Activated CD8-positive, alpha-beta memory T cell treated with anti-CD3 and anti-CD28 coated beads for 48 hours (primary cell): ENCODE results near the gene TLK2.
A peak's percentile ranks its signal among the peaks of the same experiment; 100 is the strongest.

ENCODE experiments used
- DNase-seq, 3 experiments: peaks; one replicate each; pipeline ENCODE4 v3.0.0-alpha.2; 2020; ENCODE audit warnings: low read depth in 2 of 3, low spot score in 2 of 3

TLK2 gene

DNA sequence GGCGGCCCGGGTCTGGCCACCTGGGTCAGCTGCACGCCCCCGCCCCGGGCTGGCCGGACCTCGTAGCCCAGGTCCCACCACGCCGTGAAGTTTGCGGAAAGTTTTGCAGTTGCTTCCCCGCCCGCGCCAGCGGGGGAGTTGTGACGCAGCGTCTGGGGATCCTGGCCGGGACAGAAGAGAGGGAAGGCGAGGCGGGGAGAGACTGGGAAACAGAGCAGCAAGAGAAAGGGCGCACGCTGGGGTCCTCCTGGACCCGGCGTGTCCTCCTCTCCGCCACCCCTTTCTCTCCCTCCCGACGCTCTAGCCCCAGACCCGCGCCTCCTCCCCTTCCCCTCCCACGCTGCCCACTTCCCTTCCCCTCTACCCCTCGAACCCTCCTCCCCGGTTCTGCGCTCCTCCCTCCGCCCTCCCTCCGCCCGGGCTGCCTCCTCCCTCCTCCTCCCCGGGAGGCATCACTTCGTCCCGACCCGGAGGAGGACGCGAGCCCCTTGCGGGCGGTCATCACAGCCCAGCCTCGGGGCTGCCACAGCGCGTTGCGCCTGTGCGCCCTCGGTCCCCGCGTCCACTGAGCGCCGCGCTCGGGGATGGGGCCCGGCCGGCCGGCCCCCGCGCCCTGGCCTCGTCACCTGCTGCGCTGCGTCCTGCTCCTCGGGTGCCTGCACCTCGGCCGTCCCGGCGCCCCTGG, 148.7 kb downstream of the TLK2 start, which contains the start of gene MRC2:
Gene MRC2, plus strand, starts transcription at position 452 of the 685 bp plus-strand sequence. Its CDS starts 133 bp downstream, at position 585.
- DNase-seq: peak; percentile 23 to 38 (median 24)

DNA sequence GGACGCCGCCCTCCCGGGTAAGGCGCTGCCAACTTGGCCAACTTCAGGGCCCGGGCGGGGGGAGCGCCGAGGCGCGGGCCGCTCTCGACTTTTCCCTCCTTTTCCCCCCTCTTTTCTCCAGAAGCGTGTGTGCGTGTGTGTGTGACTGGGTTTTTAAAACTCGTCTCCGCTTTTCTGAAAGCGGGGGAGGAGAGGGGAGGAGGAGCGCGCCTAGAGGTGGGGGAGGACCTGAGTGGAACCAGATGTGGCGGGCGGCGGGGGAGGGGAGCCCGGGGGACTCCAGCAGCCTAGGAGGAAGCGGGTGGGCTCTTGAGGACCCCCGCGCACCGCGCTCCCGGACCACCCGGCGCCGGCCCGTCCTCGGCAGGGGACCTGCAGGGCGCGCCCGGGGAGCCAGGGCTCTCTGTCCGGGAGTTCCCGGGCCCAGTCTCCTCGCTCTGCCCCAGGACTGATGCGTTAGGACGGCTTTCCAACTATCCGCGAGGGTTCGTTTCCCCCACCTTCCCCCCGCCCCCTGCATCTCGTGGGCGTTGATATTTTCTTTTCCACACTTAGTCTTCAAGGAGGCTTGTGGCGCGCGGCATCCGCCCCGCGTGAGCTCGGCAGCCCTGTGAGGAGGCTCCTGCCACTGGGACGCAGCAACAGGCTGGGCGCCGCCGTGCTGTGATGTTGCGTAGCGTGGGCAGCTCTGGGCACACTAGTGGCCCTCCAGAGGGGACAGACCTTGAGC, 149.4 kb downstream of the TLK2 start:
- DNase-seq: peak in 1 of 3 experiments; percentile 21

DNA sequence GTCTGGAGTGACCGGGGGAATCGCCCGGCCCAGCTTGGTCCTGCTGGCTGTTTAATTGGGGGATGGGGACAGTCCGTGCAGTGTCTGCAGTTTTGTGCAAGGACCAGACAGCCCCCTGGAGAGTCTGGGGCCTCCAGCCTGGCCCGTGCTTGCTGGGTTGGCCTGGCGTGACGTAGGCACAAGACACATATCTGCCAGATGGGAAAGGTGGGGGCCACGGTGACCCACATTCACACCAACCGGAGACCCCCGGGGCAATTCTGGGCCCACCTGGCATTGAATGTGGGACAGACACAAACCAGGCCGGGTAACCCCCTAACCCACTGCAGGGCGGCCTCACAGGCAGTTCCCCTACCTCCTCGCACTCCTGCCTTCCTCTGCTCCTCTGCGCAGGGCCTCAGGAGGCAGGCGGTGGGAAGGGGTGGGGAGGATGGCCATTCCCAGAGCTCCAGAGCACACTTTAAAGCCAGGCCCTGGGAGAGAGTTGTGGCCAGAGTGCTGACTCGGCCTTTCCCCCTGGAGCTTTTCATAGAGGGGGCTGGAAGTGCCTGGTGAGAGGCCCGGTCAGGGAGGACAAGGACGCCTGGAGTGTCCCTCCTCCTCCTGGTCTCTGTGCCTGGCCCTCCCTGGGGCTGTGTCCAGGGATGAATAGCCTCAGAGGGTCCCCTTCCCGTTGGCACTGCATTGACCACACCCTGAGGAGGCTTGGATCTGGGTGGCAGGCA, 150.4 kb downstream of the TLK2 start:
- no peak for DNase-seq

DNA sequence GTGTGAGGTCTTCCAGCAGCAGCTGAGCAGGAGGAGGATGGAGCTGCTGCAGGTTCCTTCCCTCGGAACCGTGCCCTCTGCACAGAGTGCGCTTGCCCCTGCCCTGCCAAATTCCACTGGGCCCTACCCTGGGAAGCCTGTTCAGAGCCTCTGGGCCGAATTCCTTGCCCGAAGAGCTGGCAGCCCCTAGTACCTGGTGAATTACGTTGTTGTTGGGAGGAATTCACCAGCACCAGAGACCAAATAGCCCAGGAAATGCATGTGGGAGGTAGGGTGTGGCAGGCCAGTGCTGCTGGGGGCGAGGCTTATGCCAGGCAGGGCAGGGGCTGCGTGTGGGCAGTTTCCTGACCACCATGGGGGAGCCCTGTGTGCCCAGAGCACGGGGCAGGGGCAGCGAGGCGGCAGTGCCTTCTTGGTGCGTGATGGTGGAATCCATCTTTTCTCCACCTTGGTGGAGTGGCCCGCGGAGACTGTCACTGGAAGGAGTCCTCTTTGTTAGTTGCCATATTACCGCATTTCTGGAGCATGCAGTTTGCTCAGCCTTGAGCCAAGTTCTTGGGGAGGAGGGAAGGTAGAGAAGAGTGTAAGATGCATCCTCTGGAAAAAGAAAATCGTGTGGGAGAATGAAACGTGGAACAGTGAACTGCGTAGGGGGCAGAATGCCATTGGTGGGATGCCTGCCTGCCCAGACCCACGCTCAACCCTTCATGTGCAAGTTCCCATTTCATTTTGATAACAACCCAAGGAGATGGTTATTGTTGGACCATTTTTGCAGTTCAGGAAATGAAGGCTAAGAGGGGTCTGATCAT, 151.1 kb downstream of the TLK2 start:
- no peak for DNase-seq

DNA sequence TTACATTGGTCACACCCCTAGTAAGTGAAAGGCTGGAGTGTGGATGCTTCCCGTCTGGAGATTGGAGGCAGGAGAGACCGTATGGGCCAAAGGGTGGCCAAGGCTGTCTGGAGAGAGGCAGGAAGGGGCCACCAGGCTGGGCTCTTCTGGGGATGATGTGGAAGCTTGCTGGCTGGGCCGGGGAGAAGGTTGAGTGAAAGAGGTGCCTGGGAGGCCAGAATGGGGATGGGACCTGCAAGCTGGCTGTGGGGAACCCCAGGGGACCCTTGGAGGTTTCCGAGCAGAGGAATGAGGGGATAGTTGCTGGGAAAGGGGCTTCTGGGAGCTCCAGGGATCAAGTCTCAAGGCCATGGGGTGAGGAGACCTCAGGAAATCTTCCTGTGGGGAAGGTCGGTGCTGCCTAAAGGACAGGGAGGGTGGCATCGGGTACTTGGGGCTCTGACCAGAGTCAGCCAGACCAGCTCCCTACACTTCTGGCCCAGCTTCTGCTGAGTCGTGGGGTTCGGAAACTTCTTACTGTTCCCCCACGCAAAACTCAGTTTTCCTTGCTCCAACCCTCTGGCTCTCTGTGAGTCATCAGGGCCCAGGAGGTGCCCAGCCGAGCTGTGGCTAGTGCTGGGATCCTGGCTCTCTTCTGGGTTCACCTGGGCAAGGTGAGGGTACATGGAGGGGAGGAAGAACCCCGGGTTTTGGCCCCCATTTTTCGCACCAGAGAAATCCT, 151.9 kb downstream of the TLK2 start:
- no peak for DNase-seq

DNA sequence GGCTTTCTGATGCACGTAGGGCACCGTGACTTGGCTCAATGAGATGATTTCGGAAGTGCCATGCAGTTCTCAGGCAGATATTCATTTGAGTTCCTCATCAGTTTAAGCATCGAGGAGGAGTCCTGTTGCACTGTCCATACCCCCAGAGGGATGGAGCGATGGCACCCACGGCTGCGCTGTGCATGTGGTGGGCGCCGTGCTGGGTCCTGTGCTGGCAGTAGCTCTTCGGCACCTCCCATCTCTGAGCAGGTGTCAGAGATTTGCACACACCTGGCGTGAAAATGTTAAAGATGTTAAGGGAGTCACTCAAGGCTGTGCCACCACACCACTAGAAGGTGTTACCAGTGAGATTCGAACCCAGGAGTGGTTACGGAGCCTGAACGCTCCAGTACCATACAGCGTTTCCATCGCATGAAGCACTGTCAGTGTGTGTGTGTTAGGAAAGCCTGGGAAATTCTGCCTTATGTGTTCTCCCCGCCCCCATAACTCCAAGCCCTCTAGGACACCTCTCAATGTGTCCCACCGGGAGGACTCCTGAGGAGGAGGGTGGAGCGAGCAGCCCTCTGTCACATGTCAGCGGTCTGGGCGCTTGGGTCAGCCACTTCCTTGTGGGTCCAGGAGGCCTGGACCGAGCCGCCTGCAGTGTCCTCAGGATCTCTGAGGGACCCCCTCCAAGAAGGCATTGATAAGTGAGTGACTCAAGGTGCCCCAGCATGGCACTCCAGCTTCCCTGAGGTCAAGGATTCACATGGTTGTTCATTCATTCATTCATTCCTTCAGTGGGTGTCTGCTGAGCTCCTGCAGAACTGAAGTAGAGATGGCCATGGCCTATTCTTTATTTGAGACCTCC, 152.7 kb downstream of the TLK2 start:
- DNase-seq: no peak

DNA sequence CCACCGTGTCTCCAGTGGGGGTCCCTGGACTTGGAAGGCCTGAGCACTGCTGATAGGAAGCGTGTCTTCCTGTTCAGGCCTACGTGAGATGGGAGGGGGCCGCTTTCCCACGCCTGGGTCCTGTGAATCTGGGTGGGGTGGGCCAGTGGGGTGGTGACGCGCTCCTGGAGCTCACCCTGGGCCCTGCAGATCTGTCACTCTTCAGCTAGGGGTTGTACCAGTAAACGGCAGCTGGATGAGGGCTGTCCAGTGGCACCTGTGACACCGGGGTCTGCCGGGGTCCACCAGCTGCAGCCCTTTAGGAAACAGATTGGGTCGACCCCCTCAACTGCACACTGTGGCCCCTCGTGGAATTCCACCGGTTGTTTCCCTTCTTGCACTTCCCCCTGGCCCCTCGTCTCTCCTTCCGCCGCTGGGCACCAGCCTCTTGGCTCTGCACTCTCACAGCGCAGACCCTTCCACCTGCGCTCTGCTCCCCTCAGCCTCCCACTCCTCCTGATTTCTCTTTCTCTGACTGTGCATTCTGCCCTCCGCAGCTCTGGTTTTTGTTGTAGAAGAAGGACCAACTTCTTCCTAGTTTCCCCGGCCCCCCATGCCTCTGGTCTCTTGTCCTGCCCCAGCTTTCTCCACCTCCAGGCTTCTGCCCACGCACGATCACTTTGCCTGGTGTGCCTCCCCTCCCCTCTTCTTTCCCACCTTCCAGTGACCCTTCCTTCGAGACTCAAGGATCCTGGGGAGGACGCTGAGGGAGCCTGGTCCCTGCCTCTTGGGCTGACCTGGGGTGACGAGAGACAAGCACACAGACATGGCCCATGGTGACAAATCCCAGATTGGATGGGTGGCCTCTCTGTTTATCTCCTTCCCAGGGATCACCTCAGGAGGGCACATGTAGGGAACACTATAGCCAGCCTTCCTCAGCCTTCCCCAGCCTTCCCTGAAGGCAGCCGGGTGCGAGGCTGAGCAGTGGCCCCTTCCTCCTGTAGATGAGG, 153.6 kb downstream of the TLK2 start:
- no peak for DNase-seq

DNA sequence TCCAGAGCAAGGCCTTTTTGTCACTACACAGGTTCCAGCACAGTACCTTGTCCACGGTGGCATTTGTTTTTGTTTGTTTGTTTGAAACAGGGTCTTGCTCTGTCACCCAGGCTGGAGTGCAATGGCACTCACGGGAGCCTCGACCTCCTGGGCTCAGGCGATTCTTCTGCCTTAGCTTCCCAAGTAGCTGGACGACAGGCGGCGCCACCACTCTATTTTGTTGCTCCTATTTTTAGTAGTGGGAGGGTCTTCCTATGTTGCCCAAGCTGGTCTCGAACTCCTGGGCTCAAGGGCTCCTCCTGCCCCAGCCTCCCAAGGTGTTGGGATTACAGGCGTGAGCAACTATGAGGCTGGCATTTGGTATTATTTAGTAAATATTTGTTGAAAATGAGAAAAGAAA, 159.2 kb downstream of the TLK2 start:
- DNase-seq: no peak

DNA sequence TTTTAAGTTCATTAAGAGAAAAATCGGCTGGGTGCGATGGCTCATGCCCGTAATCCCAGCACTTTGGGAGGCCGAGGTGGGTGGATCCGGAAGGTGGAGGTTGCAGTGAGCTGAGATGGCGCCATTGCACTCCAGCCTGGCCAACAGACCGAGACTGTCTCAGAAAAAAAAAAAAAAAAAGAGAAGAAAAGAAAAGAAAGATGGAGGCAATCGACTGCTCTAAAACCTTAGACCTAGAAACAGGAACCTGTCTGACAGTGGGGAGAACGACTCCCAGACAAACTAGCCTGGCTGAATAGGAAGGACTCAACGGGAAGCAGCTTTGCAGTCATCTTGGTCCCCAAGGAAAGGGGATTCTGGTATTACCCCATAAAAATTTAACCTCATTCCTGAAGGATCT, 162.5 kb downstream of the TLK2 start:
- DNase-seq: no peak

DNA sequence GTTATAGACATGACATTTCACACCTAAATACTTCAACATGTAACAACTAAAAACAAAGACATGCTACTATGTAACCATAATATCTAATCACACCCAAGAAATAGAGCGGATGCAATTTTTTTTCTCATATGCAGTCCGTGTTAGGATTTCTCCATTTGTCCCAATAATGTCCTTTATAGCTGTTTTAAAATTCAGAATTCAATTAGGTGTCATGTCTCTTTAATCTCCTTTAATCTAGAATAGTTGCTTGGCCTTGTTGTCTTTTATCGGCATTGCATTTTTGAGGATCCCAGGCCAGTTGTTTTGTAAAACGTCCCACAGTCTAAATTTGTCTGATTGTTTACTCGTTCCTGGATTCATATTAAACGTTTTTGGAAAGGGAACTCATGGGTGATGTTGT, 163.3 kb downstream of the TLK2 start:
- no peak for DNase-seq

DNA sequence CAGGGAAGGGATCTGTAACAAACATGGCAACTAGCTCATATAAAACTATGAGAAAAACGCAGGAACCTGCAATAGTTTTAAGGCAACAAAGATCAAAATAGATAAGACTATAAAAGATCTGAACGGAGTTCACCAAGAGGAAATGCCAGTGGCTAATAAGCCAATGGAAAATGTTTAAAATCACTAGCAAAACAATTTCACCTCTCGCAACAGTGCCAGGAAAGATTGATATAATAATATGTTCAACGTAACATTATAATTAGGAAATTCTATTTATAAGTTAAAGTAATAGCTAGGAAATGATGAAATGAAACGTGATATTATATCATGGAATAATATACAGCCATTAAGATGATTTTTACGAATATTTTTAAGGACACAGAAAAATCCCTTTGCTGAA, 164.9 kb downstream of the TLK2 start:
- DNase-seq: no peak

DNA sequence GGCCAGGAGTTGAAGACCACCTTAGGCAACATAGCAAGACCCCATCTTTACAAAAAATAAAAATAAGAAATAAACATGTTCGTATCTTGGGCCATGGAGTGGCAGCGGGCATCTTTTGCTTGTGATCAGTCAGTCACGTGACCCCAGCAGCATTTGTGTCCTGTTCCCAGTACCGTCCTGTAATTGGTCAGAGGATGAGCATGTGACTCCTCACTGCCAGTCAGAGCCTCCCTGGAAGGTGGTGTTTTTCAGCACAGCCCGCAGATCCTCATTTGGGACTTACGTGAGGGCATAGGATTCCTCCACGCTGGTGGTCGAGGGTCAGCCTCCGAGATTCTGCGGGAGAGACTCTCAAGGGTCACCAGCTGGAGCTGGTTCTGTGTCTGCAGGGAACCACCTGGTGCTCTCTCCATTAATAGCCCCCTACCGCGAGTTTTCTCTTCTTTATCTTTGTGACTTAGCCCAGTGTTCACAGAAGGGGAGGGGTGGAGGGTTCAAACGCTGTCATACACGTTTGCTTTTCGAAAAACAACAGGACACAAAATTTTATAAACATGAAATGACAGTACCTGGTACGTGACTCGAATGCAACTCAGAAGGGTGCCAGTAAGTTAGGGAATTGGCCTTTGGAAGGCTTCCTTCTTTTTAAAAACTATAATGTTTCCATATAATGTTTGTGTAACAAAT, 166.0 kb downstream of the TLK2 start:
- no peak for DNase-seq

DNA sequence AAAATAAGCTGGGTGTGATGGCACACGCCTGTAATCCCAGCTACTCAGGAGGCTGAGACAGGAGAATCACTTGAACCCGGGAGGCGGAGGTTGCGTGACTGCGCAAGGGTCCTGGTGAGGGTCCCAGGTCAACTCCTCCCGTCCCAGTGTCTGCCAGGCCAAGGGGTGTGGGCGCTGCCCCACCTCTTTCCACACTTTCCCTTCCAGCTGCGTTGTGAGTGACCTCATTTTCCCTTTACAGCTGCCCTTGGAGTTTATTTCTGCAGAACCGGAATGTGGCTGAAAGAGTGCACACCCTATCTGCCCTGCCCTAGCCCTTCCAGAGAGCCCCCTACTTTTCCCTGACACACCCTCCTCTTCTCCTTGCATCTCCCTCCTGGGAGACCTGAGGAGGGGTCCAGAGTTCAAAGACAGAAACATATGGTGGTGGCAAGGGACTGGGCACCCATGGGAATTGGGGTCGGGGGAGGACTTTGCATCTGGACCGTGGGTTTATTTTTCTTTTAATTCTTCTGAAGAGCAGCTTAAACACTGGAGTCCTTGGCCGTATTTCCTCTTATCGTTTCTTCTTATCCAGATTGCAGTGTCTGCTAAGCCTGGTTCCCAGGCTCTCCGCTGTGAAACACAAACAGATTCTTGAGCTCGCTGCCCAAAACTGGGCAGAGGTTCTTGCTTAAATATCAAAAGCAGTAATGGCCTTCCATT, 169.8 kb downstream of the TLK2 start:
- no peak for DNase-seq

DNA sequence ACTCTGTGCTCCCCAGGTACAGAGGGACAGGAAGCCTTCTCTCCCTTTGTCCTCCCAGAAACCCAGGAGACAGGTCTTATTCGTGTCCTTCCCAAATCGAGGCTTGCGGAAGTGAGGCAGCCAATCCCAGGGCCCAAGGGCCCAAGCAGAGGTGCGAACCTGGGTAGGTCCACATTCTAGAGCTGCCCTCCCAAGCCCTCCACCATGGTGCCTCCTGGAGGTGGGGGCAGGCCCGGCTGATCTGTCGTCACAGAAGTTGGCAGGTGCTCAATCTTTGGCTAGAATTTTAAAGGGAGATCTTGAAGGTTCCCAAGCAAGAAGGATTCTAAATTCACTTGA, 170.3 kb downstream of the TLK2 start:
- no peak for DNase-seq

DNA sequence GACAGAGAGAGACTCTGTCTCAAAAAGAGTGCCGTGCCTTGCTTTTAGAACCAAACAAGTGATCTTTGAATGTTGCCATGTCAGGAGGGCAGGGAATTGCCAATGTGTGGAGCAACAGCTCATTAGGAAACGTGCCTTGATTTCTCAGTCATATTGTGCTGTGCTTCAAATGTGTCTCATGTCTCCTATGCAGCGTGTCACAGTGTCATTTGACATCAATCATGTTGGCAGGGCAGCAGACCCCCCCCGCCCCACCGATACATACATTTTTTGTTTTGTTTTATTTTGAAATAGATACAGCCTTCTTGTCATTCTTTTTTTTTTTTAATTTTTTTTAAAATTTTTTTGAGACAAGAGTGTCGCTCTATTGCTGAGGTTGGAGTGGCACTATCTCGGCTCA, 170.9 kb downstream of the TLK2 start:
- DNase-seq: no peak

DNA sequence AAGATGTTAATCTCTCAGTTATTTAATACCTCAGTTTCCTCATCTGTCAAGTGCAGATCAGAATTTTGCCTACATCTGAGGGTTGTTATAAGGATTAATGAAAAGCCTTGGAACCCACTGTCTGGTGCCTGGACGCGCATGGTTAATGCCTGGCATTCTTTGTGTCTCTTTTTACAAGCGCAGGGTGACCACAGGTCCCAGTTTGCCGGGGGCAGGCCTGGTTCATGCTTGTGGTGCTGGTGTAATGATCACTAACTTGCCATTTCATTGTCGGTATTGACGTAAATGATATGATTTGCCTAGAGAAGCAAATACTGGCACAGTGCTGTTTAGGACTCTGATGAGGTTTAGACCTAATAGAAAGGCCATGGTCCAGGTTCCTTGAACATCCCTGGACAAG, 172.0 kb downstream of the TLK2 start:
- DNase-seq: no peak

DNA sequence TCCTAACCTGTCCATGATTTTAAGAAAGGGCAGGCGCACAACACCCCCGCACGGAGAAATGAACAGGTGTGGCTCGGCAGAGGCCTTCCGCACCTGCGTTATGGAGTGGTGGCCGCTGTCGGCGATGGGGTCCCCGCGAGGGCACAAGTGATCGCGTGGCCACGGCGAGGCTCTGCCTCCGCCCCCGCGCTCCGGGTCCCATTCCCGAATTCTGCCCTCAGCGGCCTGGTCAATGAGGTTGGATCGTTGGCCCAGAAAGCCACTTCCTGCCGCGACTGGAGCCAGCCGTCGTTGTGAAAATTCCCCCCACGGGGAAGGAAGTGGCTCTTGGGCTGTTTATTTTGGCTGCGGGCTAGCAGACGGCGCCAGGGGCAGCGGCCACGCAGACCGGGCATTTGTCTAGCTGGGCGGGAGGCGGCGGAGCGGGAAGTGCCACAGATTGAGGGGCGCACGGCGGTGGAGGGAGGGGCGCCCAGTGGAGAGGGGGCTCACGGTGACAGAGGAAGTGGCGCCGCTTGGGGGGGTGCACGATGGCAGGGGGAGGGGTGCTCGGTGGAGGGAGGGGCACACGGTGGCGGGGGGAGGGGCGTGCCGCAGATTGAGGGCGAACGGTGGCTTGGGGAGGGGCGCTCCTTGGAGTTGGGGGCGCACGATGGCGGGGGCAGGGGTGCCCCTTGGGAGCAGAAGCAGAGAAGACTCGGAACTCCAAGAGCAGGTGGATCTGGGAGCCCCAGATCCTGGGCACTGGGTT, 173.8 kb downstream of the TLK2 start:
- peak in 2 of 3 experiments; percentile 19 to 23 for DNase-seq
